ENCODE results near the gene ABCA12.

DNA sequence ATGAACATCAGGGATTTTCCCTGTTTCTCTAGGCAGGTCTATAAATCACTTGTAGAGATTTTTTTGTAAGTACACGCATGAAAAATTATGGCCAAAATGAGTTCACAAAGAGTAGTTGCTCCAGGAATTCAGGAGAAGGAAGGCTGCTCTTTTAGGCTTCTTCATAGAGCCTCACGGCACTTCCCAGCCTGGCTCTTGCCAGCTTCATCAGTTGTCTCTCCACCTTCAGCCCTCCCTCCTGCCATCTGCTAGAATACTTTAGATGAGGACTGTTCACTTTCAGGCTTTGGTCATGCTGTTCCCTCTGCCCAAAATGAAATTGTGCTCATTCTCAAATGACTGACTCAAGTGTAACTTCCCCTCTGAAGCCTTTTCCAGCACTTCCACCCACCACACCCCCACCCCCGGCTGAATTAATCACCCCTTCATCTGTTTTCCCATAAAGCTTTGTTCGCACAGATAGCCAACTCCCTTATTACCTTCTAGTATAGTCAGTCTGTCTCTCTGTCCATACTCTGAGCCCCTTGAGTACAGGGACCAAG is 1.8 kb upstream of the ABCA12 start:
- TF ChIP-seq POLR2A (IDR thresholded peaks at IDR 0.05; ENCODE audit: extremely low read depth, insufficient read length), result no peak
- TF ChIP-seq, protein P1, sequence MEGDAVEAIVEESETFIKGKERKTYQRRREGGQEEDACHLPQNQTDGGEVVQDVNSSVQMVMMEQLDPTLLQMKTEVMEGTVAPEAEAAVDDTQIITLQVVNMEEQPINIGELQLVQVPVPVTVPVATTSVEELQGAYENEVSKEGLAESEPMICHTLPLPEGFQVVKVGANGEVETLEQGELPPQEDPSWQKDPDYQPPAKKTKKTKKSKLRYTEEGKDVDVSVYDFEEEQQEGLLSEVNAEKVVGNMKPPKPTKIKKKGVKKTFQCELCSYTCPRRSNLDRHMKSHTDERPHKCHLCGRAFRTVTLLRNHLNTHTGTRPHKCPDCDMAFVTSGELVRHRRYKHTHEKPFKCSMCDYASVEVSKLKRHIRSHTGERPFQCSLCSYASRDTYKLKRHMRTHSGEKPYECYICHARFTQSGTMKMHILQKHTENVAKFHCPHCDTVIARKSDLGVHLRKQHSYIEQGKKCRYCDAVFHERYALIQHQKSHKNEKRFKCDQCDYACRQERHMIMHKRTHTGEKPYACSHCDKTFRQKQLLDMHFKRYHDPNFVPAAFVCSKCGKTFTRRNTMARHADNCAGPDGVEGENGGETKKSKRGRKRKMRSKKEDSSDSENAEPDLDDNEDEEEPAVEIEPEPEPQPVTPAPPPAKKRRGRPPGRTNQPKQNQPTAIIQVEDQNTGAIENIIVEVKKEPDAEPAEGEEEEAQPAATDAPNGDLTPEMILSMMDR (IDR thresholded peaks at IDR 0.05; ENCODE audit: low read depth, low read length), result no peak
- TF ChIP-seq, protein P2, sequence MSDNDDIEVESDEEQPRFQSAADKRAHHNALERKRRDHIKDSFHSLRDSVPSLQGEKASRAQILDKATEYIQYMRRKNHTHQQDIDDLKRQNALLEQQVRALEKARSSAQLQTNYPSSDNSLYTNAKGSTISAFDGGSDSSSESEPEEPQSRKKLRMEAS (IDR thresholded peaks at IDR 0.05; ENCODE audit: low read depth, low read length), result no peak
- no peak for TF ChIP-seq MYC (IDR thresholded peaks at IDR 0.05; ENCODE audit: low read depth, low read length)

Data from NB4 (cell line).